ENCODE results near the gene SCARF1. TPM values are rescaled to one million over a fixed set of nuclear protein-coding genes. Genes with fewer than 3 reads are reported as not detected.

The SCARF1 gene
- polyA plus RNA-seq, 1 donor (not counting 4 experiments of a cell fraction or from before 2014, with no cell fraction given): 0.05 TPM

DNA sequence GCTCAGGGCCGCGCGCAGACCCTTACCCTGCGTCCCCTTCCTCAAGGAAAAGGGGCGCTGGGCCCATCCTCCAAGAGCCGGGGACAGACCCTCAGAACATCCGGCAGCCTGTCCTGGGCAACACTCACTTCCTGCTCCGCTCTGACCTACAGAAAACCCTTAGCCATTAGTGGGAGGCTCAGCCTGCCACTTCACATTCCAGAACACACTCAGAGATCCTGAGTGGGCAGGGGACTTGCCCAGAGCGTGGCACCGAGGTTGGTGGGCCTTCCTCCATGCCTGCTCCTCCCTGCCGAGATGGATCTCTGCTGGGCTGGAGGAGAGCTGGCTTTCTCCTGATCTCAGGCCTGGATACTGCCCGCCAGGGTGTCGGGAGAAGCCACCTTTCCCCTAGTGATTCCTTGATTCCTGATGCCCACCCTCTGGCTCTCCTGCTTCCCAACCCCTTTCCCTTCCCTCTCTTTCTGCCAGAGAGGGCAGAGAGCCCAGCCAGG lies 1.5 kb downstream of the SCARF1 start:
- Histone ChIP-seq H3K36me3 (ENCODE audit: control insufficient read depth in 2 of 2, extremely low read depth in 1 of 2, insufficient read depth in 2 of 2, low read length in 2 of 2) (no peaks in the 10 kb centered on the region), H3K9me3 (ENCODE audit: control insufficient read depth, low read depth, low read length) (no peaks in the 10 kb centered on the region), H3K27ac (ENCODE audit: control insufficient read depth, insufficient read depth, low read length) (no peak overlapping the region), H2AFZ (ENCODE audit: control insufficient read depth, low read length) (no peak overlapping the region), H3K9me1 (ENCODE audit: control insufficient read depth, extremely low read depth, insufficient read depth, low read length) (no peaks in the 10 kb centered on the region), H3K4me2 (ENCODE audit: control insufficient read depth, extremely low read depth, insufficient read depth, low read depth, low read length) (peak overlapping the region; percentile 67), H4K20me1 (ENCODE audit: control insufficient read depth, extremely low read depth, insufficient read depth, low read length) (no peaks in the 10 kb centered on the region), H3K27me3 (ENCODE audit: control insufficient read depth, extremely low read depth, insufficient read depth, low read length) (peaks cover 6% of the 10 kb centered on the region), H3K79me2 (ENCODE audit: control insufficient read depth, insufficient read depth, low read length) (no peaks in the 10 kb centered on the region), H3K9ac (ENCODE audit: control insufficient read depth, extremely low read depth, insufficient read depth, low read length) (peak overlapping the region; percentile 24), H3K4me3 (ENCODE audit: control insufficient read depth in 2 of 3, extremely low read depth in 1 of 3, insufficient read depth in 2 of 3, low read depth in 1 of 3, low read length in 3 of 3) (no peak overlapping the region), H3K4me1 (ENCODE audit: control insufficient read depth, extremely low read depth, insufficient read depth, low read length) (peaks cover 24% of the 10 kb centered on the region)
- TF ChIP-seq, protein P1, sequence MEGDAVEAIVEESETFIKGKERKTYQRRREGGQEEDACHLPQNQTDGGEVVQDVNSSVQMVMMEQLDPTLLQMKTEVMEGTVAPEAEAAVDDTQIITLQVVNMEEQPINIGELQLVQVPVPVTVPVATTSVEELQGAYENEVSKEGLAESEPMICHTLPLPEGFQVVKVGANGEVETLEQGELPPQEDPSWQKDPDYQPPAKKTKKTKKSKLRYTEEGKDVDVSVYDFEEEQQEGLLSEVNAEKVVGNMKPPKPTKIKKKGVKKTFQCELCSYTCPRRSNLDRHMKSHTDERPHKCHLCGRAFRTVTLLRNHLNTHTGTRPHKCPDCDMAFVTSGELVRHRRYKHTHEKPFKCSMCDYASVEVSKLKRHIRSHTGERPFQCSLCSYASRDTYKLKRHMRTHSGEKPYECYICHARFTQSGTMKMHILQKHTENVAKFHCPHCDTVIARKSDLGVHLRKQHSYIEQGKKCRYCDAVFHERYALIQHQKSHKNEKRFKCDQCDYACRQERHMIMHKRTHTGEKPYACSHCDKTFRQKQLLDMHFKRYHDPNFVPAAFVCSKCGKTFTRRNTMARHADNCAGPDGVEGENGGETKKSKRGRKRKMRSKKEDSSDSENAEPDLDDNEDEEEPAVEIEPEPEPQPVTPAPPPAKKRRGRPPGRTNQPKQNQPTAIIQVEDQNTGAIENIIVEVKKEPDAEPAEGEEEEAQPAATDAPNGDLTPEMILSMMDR (optimal IDR thresholded peaks at IDR 0.05 in 1 of 3, IDR thresholded peaks at IDR 0.05 in 1 of 3, conservative IDR thresholded peaks at IDR 0.05 in 1 of 3; ENCODE audit: extremely low read depth in 1 of 3, insufficient read depth in 2 of 3, low read length in 3 of 3): no peak
- TF ChIP-seq EZH2 (IDR thresholded peaks at IDR 0.05; ENCODE audit: low read length): no peak
- FAIRE-seq (no peak), DNase-seq (ENCODE audit: low read depth, low spot score) (no peak)
- dilution Hi-C loops (cut with MboI; ENCODE audit: extremely low pct_ligation_motif_present, low sequenced_read_pairs): no loop called here

DNA sequence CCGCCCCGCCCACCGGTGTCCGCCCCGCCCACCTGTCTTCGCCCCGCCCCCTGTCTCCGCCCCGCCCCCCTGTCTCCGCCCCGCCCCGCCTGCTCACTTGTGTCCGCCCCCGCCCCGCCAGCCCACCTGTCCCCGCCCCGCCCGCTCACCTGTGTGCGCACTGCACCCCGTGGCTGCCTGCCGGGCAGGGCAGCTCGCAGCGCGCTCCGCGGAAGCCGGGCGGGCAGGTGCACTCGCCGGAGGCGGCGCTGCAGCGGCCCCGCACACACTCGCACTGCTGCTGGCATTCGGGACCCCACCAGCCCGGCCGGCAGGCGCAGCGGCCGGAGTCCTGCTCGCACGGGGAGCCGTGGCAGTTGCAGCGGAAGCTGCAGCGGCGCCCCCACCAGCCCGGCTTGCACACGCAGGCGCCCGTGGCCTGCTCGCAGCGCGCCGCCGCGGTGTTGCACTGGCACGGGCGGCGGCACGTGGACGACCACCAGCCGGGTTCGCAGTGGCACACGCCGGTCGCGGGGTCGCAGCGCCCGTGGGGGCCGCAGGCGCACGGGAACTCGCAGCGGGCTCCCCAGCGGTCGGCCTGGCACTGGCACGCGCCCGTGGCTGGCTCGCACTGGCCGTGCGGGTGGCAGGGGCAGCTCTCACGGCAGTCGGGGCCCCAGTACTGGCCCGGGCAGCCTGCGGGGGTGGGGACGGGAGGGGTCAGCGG lies 2.1 kb downstream of the SCARF1 start:
- H3K4me3 ChIP-seq (ENCODE audit: control insufficient read depth in 2 of 3, extremely low read depth in 1 of 3, insufficient read depth in 2 of 3, low read depth in 1 of 3, low read length in 3 of 3): peak overlapping the region in 2 of 3 experiments; percentile 3 to 42
- no peak overlapping the region for H2AFZ ChIP-seq (ENCODE audit: control insufficient read depth, low read length)
- H3K9ac ChIP-seq (ENCODE audit: control insufficient read depth, extremely low read depth, insufficient read depth, low read length): peak overlapping the region; percentile 24
- no peak overlapping the region for H3K27ac ChIP-seq (ENCODE audit: control insufficient read depth, insufficient read depth, low read length)
- peaks cover 6% of the 10 kb centered on the region for H3K27me3 ChIP-seq (ENCODE audit: control insufficient read depth, extremely low read depth, insufficient read depth, low read length)
- peak overlapping the region; percentile 67 for H3K4me2 ChIP-seq (ENCODE audit: control insufficient read depth, extremely low read depth, insufficient read depth, low read depth, low read length)
- H3K9me1 ChIP-seq (ENCODE audit: control insufficient read depth, extremely low read depth, insufficient read depth, low read length): no peaks in the 10 kb centered on the region
- H4K20me1 ChIP-seq (ENCODE audit: control insufficient read depth, extremely low read depth, insufficient read depth, low read length): no peaks in the 10 kb centered on the region
- FAIRE-seq (no peak), DNase-seq (ENCODE audit: low read depth, low spot score) (no peak)
- H3K36me3 ChIP-seq (ENCODE audit: control insufficient read depth in 2 of 2, extremely low read depth in 1 of 2, insufficient read depth in 2 of 2, low read length in 2 of 2): no peaks in the 10 kb centered on the region
- dilution Hi-C loops (cut with MboI; ENCODE audit: extremely low pct_ligation_motif_present, low sequenced_read_pairs): no loop called here
- no peaks in the 10 kb centered on the region for H3K9me3 ChIP-seq (ENCODE audit: control insufficient read depth, low read depth, low read length)
- peaks cover 22% of the 10 kb centered on the region for H3K4me1 ChIP-seq (ENCODE audit: control insufficient read depth, extremely low read depth, insufficient read depth, low read length)
- no peaks in the 10 kb centered on the region for H3K79me2 ChIP-seq (ENCODE audit: control insufficient read depth, insufficient read depth, low read length)
- TF ChIP-seq EZH2 (IDR thresholded peaks at IDR 0.05; ENCODE audit: low read length): no peak
- TF ChIP-seq, protein P1 (optimal IDR thresholded peaks at IDR 0.05 in 1 of 3, IDR thresholded peaks at IDR 0.05 in 1 of 3, conservative IDR thresholded peaks at IDR 0.05 in 1 of 3; ENCODE audit: extremely low read depth in 1 of 3, insufficient read depth in 2 of 3, low read length in 3 of 3): peak in 2 of 3 experiments; percentile 35 to 56
